AML-193 (cell line): Measurements from ENCODE around the gene CHL1.

Source experiments
- DNase-seq, 2 experiments: peaks; one replicate each; lab custom pipeline; 2025; lab: John Stamatoyannopoulos, UW

The CHL1 gene

GRCh38 chr3:196311-197148 lies at the start of gene CHL1:
Gene CHL1 (plus strand): TSS chr3:196763. CDS start chr3:319777, 123,014 bp downstream.
- DNase-seq: no peak

- no peak for DNase-seq
These were observed 44.9 kb upstream of the CHL1 start for GRCh38 chr3:151614-152189.

GRCh38 chr3:159974-160373 lies 36.6 kb upstream of the CHL1 start:
- DNase-seq: peak in 1 of 2 experiments; percentile 20

- DNase-seq: no peak
These were observed 30.5 kb upstream of the CHL1 start for GRCh38 chr3:166071-166470.

GRCh38 chr3:166799-167198 lies 29.8 kb upstream of the CHL1 start:
- no peak for DNase-seq

GRCh38 chr3:173886-174285 lies 22.7 kb upstream of the CHL1 start:
- no peak for DNase-seq

- DNase-seq: no peak
These were observed 11.6 kb upstream of the CHL1 start for GRCh38 chr3:184976-185375.

- no peak for DNase-seq
These were observed 4.2 kb upstream of the CHL1 start for GRCh38 chr3:192215-192929.

GRCh38 chr3:194001-194400 lies 2.6 kb upstream of the CHL1 start:
- DNase-seq: no peak

- DNase-seq: no peak
These were observed 2.1 kb upstream of the CHL1 start for GRCh38 chr3:194421-194820.

GRCh38 chr3:195666-196065 lies 897 bp upstream of the CHL1 start:
- DNase-seq: no peak

- no peak for DNase-seq
These were observed 725 bp downstream of the CHL1 start for GRCh38 chr3:197149-197827.

GRCh38 chr3:197828-198491 lies 1.4 kb downstream of the CHL1 start:
- DNase-seq: no peak

- no peak for DNase-seq
These were observed 3.3 kb downstream of the CHL1 start for GRCh38 chr3:199835-200234.

GRCh38 chr3:200758-201325 lies 4.3 kb downstream of the CHL1 start:
- DNase-seq: no peak

GRCh38 chr3:204102-204501 lies 7.5 kb downstream of the CHL1 start:
- DNase-seq: no peak

GRCh38 chr3:207973-208372 lies 11.4 kb downstream of the CHL1 start:
- DNase-seq: no peak

- no peak for DNase-seq
These were observed 14.1 kb downstream of the CHL1 start for GRCh38 chr3:210669-211068.

GRCh38 chr3:212432-212831 lies 15.9 kb downstream of the CHL1 start:
- no peak for DNase-seq

- no peak for DNase-seq
These were observed 20.7 kb downstream of the CHL1 start for GRCh38 chr3:217099-217813.

- DNase-seq: no peak
These were observed 21.4 kb downstream of the CHL1 start for GRCh38 chr3:217948-218347.
